ENCODE results near the gene EGF. TPM values are rescaled to one million over a fixed set of nuclear protein-coding genes. Genes with fewer than 3 reads are reported as not detected.
A peak's percentile ranks its signal among the peaks of the same experiment; 100 is the strongest.

EGF gene
- total and polyA plus RNA-seq, 4 donors, result 0.72 to 2.1 (median 1.8) TPM

DNA sequence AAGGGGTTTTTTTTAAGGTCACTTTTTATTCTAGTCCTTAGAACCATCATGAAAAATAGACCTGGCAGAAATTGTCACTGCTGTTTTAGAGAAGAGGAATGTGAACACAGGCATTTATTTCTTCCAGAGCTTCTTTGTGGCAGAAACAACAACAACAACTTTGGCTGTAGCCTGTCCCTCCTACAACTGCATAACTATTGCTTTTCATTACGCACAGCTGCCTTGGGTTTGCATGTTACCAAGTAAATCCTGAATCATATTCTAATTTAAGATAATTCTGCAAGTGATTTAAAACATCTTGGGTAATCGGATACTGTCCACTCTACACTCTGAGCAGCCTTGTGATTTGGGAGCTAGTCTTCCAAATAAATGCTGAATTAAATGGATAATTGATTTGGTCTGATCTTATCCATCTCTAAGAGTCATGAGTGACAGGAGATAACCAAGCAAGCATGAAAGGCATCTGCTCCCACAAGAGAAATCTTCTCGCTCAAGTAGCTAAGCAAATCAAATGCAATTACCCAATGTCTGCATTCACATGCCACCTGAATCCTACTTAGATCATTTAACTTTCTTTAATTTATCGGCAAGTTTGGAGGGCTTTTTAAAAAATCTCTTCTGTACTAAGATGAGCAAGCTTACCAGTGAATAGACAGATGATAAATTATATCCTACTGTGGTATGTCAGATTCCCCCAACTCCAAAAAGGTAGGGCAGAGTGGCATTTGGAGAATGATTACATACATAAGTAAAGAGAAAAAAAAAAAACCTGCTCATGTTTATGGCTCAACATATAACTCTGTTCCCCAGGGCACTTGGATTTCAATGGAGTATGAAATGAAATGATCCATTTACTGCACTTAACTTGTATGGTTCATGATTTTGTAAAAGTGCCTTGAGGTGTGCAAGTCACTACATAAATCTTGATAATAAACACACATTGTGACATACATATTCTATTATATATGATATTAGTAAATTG lies 73.6 kb downstream of the EGF start:
- H3K4me3 ChIP-seq (ENCODE audit: low read depth, low read length), result no peak overlapping the region
- no peak for DNase-seq (ENCODE audit: low read depth in 4 of 6, low spot score in 6 of 6)
- no CpG with 5 or more reads among the region's 4 CpGs for WGBS (ENCODE audit: insufficient coverage)
- no peaks in the 10 kb centered on the region for H3K27me3 ChIP-seq (ENCODE audit: control insufficient read depth, insufficient read depth, low read length)
- H3K27ac ChIP-seq (ENCODE audit: low read depth, low read length), result no peak overlapping the region
- H3K9me3 ChIP-seq (ENCODE audit: control insufficient read depth, insufficient read depth, low read length), result no peaks in the 10 kb centered on the region
- H3K36me3 ChIP-seq (ENCODE audit: control insufficient read depth, insufficient read depth, low read length), result no peaks in the 10 kb centered on the region
- no peaks in the 10 kb centered on the region for H3K4me1 ChIP-seq (ENCODE audit: control insufficient read depth, insufficient read depth, low read length)

DNA sequence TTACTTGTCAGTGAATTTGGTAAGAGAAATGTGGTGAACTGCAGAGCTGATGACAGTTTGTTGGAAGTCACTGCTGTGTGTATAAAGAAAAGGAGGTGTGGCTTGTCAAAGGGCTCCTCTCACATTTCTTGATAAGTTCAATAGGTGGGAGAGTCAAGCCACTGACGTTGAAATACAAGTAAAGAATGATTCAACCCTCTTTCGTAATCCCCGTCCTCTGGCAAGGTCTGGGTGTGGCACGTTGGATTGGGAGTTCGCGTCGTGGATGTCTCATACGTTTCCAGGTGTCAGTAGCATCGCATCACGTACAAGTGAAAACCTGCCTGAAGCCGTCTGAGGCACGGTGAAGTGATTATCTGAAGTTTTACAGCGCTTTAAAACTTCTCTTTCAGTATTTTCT lies 76.4 kb downstream of the EGF start:
- DNase-seq (ENCODE audit: low read depth in 4 of 6, low spot score in 6 of 6), result no peak
- Histone ChIP-seq H3K9me3 (ENCODE audit: control insufficient read depth, insufficient read depth, low read length) (no peaks in the 10 kb centered on the region), H3K4me1 (ENCODE audit: control insufficient read depth, insufficient read depth, low read length) (no peaks in the 10 kb centered on the region), H3K4me3 (ENCODE audit: low read depth, low read length) (no peak overlapping the region), H3K27me3 (ENCODE audit: control insufficient read depth, insufficient read depth, low read length) (no peaks in the 10 kb centered on the region), H3K36me3 (ENCODE audit: control insufficient read depth, insufficient read depth, low read length) (no peaks in the 10 kb centered on the region), H3K27ac (ENCODE audit: low read depth, low read length) (no peak overlapping the region)
- 97% methylated on average over 9 of the region's 13 CpGs for WGBS (ENCODE audit: insufficient coverage)

GRCh38 chr4:109989618-109990017 lies 76.9 kb downstream of the EGF start:
- H3K9me3 ChIP-seq (ENCODE audit: control insufficient read depth, insufficient read depth, low read length), result no peaks in the 10 kb centered on the region
- no peak for DNase-seq (ENCODE audit: low read depth in 4 of 6, low spot score in 6 of 6)
- H3K4me3 ChIP-seq (ENCODE audit: low read depth, low read length), result no peak overlapping the region
- H3K36me3 ChIP-seq (ENCODE audit: control insufficient read depth, insufficient read depth, low read length), result no peaks in the 10 kb centered on the region
- H3K27me3 ChIP-seq (ENCODE audit: control insufficient read depth, insufficient read depth, low read length), result no peaks in the 10 kb centered on the region
- no CpG with 5 or more reads among the region's 6 CpGs for WGBS (ENCODE audit: insufficient coverage)
- H3K4me1 ChIP-seq (ENCODE audit: control insufficient read depth, insufficient read depth, low read length), result no peaks in the 10 kb centered on the region
- H3K27ac ChIP-seq (ENCODE audit: low read depth, low read length), result no peak overlapping the region

- 100% methylated on average over 2 of the region's 5 CpGs for WGBS (ENCODE audit: insufficient coverage)
- no peak overlapping the region for H3K27ac ChIP-seq (ENCODE audit: low read depth, low read length)
- no peak for DNase-seq (ENCODE audit: low read depth in 4 of 6, low spot score in 6 of 6)
These were observed 77.9 kb downstream of the EGF start for GRCh38 chr4:109990261-109991257.

DNA sequence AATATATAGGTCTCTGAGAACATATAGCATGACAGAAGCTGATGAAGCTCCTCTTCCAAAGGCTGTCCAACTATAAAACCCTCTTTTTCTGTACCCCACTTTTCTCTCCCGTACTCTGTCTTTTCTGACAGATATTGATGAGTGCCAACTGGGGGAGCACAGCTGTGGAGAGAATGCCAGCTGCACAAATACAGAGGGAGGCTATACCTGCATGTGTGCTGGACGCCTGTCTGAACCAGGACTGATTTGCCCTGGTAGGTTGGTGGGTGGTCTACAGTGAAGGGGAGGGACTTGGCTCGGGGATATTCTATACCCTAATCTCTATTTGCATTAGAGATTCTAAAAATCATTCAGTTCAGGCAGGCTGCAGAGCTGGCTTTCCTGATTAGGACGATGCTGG lies 80.4 kb downstream of the EGF start:
- H3K9me3 ChIP-seq (ENCODE audit: control insufficient read depth, insufficient read depth, low read length), result no peaks in the 10 kb centered on the region
- H3K4me1 ChIP-seq (ENCODE audit: control insufficient read depth, insufficient read depth, low read length), result no peaks in the 10 kb centered on the region
- no peak overlapping the region for H3K27ac ChIP-seq (ENCODE audit: low read depth, low read length)
- H3K36me3 ChIP-seq (ENCODE audit: control insufficient read depth, insufficient read depth, low read length), result no peaks in the 10 kb centered on the region
- DNase-seq (ENCODE audit: low read depth in 4 of 6, low spot score in 6 of 6), result no peak
- no peaks in the 10 kb centered on the region for H3K27me3 ChIP-seq (ENCODE audit: control insufficient read depth, insufficient read depth, low read length)
- no peak overlapping the region for H3K4me3 ChIP-seq (ENCODE audit: low read depth, low read length)
- no CpG with 5 or more reads among the region's 4 CpGs for WGBS (ENCODE audit: insufficient coverage)

More at GRCh38 chr4:109990261-109991257, 77.9 kb downstream of the EGF start:
- Histone ChIP-seq H3K4me3 (ENCODE audit: low read depth, low read length) (no peak overlapping the region), H3K4me1 (ENCODE audit: control insufficient read depth, insufficient read depth, low read length) (no peaks in the 10 kb centered on the region), H3K36me3 (ENCODE audit: control insufficient read depth, insufficient read depth, low read length) (no peaks in the 10 kb centered on the region), H3K9me3 (ENCODE audit: control insufficient read depth, insufficient read depth, low read length) (no peaks in the 10 kb centered on the region), H3K27me3 (ENCODE audit: control insufficient read depth, insufficient read depth, low read length) (no peaks in the 10 kb centered on the region)

GRCh38 chr4:109994415-109994827 lies 81.7 kb downstream of the EGF start:
- no peaks in the 10 kb centered on the region for H3K4me1 ChIP-seq (ENCODE audit: control insufficient read depth, insufficient read depth, low read length)
- no peaks in the 10 kb centered on the region for H3K9me3 ChIP-seq (ENCODE audit: control insufficient read depth, insufficient read depth, low read length)
- H3K36me3 ChIP-seq (ENCODE audit: control insufficient read depth, insufficient read depth, low read length), result no peaks in the 10 kb centered on the region
- DNase-seq (ENCODE audit: low read depth in 4 of 6, low spot score in 6 of 6), result no peak
- no peak overlapping the region for H3K4me3 ChIP-seq (ENCODE audit: low read depth, low read length)
- H3K27me3 ChIP-seq (ENCODE audit: control insufficient read depth, insufficient read depth, low read length), result peaks cover under 1% of the 10 kb centered on the region
- WGBS (ENCODE audit: insufficient coverage), result no CpG with 5 or more reads among the region's 4 CpGs
- no peak overlapping the region for H3K27ac ChIP-seq (ENCODE audit: low read depth, low read length)

DNA sequence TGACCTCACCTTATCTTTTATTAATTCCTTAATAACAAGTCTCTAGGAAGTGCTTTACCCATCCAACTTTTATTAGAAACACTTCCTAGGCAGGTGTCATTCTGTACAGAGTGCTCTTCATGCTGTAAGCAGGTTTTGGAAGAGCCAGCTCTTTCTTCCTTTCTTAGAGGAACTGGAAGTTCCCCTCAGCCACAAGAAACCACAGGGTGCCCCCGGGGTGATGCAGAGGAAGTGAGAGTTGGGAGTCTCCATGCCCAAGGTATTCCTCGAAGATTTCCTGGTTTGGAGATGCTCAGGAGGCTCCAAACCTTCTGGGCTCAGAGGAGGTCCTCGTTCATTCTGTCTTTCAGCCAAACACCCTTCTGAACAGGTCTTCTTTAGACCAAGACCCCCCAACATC lies 83.8 kb downstream of the EGF start:
- H3K27ac ChIP-seq (ENCODE audit: low read depth, low read length), result no peak overlapping the region
- H3K27me3 ChIP-seq (ENCODE audit: control insufficient read depth, insufficient read depth, low read length), result peaks cover 2% of the 10 kb centered on the region
- 63% methylated on average over 3 of the region's 3 CpGs for WGBS (ENCODE audit: insufficient coverage)
- H3K4me3 ChIP-seq (ENCODE audit: low read depth, low read length), result no peak overlapping the region
- no peaks in the 10 kb centered on the region for H3K9me3 ChIP-seq (ENCODE audit: control insufficient read depth, insufficient read depth, low read length)
- H3K36me3 ChIP-seq (ENCODE audit: control insufficient read depth, insufficient read depth, low read length), result no peaks in the 10 kb centered on the region
- H3K4me1 ChIP-seq (ENCODE audit: control insufficient read depth, insufficient read depth, low read length), result no peaks in the 10 kb centered on the region
- DNase-seq (ENCODE audit: low read depth in 4 of 6, low spot score in 6 of 6), result no peak

DNA sequence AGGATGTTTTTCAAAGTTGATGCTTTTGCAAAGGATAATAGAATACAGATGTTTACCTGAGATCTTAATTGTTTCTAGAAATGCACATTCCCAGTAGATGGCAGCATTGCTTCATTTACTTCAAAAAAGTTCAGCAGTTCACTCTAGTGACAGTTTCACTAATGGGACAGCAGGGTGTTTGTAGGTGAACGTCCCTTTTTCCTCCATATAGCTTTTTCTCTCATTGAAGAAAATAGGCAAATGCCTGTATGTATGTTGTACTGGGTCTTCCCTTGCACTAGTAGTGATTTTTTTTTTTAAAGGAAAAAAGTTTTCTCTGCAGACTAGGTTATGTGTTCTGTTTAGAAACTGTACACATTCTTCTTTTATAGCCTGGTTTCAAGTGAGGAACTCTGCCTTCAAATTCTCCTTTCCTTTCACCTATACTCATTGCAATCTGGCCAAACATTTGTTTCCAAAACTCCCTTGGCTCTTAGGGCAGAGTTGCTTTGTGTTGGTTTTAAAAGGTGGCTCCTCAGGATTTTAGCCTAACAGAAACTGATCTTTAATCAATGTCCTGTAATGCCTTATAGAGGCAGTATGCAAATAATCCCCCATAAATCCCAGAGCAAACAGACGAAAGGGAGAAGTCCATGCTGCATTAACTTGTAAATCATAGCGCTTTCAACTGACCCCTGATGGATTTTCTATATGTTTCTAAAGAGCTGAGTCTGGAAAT lies 86.3 kb downstream of the EGF start:
- no peak overlapping the region for H3K4me3 ChIP-seq (ENCODE audit: low read depth, low read length)
- no peaks in the 10 kb centered on the region for H3K9me3 ChIP-seq (ENCODE audit: control insufficient read depth, insufficient read depth, low read length)
- no peak overlapping the region for H3K27ac ChIP-seq (ENCODE audit: low read depth, low read length)
- WGBS (ENCODE audit: insufficient coverage), result 100% methylated on average over 1 of the region's 3 CpGs
- H3K4me1 ChIP-seq (ENCODE audit: control insufficient read depth, insufficient read depth, low read length), result no peaks in the 10 kb centered on the region
- peak; percentile 33 to 92 (median 55) for DNase-seq (ENCODE audit: low read depth in 4 of 6, low spot score in 6 of 6)
- H3K36me3 ChIP-seq (ENCODE audit: control insufficient read depth, insufficient read depth, low read length), result no peaks in the 10 kb centered on the region
- H3K27me3 ChIP-seq (ENCODE audit: control insufficient read depth, insufficient read depth, low read length), result peaks cover 2% of the 10 kb centered on the region

GRCh38 chr4:109999585-109999912 lies 86.9 kb downstream of the EGF start:
- 86% methylated on average over 9 of the region's 9 CpGs for WGBS (ENCODE audit: insufficient coverage)
- no peaks in the 10 kb centered on the region for H3K9me3 ChIP-seq (ENCODE audit: control insufficient read depth, insufficient read depth, low read length)

More at GRCh38 chr4:109999585-109999912, 86.9 kb downstream of the EGF start:
- DNase-seq (ENCODE audit: low read depth in 4 of 6, low spot score in 6 of 6), result no peak
- Histone ChIP-seq H3K27me3 (ENCODE audit: control insufficient read depth, insufficient read depth, low read length) (peaks cover 2% of the 10 kb centered on the region), H3K4me3 (ENCODE audit: low read depth, low read length) (no peak overlapping the region), H3K36me3 (ENCODE audit: control insufficient read depth, insufficient read depth, low read length) (no peaks in the 10 kb centered on the region), H3K4me1 (ENCODE audit: control insufficient read depth, insufficient read depth, low read length) (no peaks in the 10 kb centered on the region), H3K27ac (ENCODE audit: low read depth, low read length) (no peak overlapping the region)
